KBM-7 (cell line): ENCODE results near the gene ST6GAL2.

Experiments used
- DNase-seq: peaks from one replicate; pipeline ENCODE4 v3.0.0-alpha.2; 2015
- in situ Hi-C: fragments of 300-500 bp; cut with MboI; formaldehyde crosslinking; loops from 2 replicates; pipeline ENCODE4 v1.14.3; 2020; ENCODE audit warnings: low sequenced_read_pairs, low pct_unique_long_range_greater_than_20kb, mixed read lengths

The ST6GAL2 gene

GRCh38 chr2:106885971-106886915, at the start of gene ST6GAL2:
Gene ST6GAL2, minus strand, starts transcription at chr2:106886167. Its CDS starts 42,190 bp downstream, at chr2:106843977.
- in situ Hi-C loops, result no loop called here
- no peak for DNase-seq

GRCh38 chr2:106932644-106933043, 46.7 kb upstream of the ST6GAL2 start:
- DNase-seq, result no peak
- in situ Hi-C loops, result no loop called here

GRCh38 chr2:106931717-106932335, 45.9 kb upstream of the ST6GAL2 start:
- no peak for DNase-seq
- in situ Hi-C loops, result no loop called here

GRCh38 chr2:106921451-106921850, 35.5 kb upstream of the ST6GAL2 start:
- in situ Hi-C loops, result no loop called here
- no peak for DNase-seq

GRCh38 chr2:106919012-106919411, 33.0 kb upstream of the ST6GAL2 start:
- no peak for DNase-seq
- in situ Hi-C loops, result no loop called here

- DNase-seq, result no peak
Observed at GRCh38 chr2:106904242-106904641, 18.3 kb upstream of the ST6GAL2 start.

GRCh38 chr2:106899786-106900530, 14.0 kb upstream of the ST6GAL2 start:
- in situ Hi-C loops, result no loop called here
- peak; percentile 26 for DNase-seq

More at GRCh38 chr2:106904242-106904641, 18.3 kb upstream of the ST6GAL2 start:
- in situ Hi-C loops, result no loop called here

GRCh38 chr2:106894545-106894944, 8.6 kb upstream of the ST6GAL2 start:
- no peak for DNase-seq
- in situ Hi-C loops, result no loop called here

- no peak for DNase-seq
- in situ Hi-C loops, result no loop called here
Observed at GRCh38 chr2:106892048-106892447, 6.1 kb upstream of the ST6GAL2 start.

GRCh38 chr2:106890606-106891005, 4.6 kb upstream of the ST6GAL2 start:
- in situ Hi-C loops, result no loop called here
- DNase-seq, result no peak

GRCh38 chr2:106886916-106887758, 1.2 kb upstream of the ST6GAL2 start:
- DNase-seq, result no peak

GRCh38 chr2:106885329-106885728, 638 bp downstream of the ST6GAL2 start:
- no peak for DNase-seq
- in situ Hi-C loops, result no loop called here

More at GRCh38 chr2:106886916-106887758, 1.2 kb upstream of the ST6GAL2 start:
- in situ Hi-C loops, result no loop called here

GRCh38 chr2:106882673-106883072, 3.3 kb downstream of the ST6GAL2 start:
- no peak for DNase-seq
- in situ Hi-C loops, result no loop called here

GRCh38 chr2:106878206-106878605, 7.8 kb downstream of the ST6GAL2 start:
- in situ Hi-C loops, result no loop called here
- DNase-seq, result no peak

- in situ Hi-C loops, result no loop called here
- DNase-seq, result no peak
Observed at GRCh38 chr2:106876699-106877098, 9.3 kb downstream of the ST6GAL2 start.

GRCh38 chr2:106869512-106870275, 16.3 kb downstream of the ST6GAL2 start:
- no peak for DNase-seq
- in situ Hi-C loops, result no loop called here

GRCh38 chr2:106868275-106868674, 17.7 kb downstream of the ST6GAL2 start:
- in situ Hi-C loops, result no loop called here
- DNase-seq, result no peak
